GM12873 (cell line): ENCODE measurements around the gene PTTG1IP.

Experiments used
- CTCF ChIP-seq: IDR thresholded peaks from 2 replicates; pipeline ENCODE4 v1.5.1; 2012; ENCODE audit warnings: low read depth, mild to moderate bottlenecking, moderate library complexity, low read length, control low read depth; ENCODE audit not compliant: insufficient read depth; ENCODE audit errors: missing control alignments

Gene PTTG1IP

DNA sequence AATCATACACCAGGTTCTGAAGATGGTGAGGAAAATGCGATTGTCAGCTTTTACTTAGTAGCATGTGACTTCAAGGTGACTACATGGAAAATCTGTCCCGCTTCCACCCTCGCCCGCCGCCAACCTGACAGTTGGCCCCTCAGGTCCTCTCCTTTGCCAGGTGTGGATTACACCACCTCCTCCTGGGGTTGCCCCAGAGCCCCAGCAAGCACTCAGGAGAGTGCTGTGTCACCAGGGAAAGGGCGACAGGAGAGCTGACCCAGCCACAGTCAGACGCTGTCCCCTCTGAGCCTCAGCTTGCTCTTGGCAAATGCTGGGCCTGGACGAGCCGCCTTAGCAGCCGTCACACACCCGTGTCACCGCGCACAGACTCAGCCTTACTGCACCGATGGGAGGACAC is 17.9 kb downstream of the PTTG1IP start:
- TF ChIP-seq CTCF, result no peak

DNA sequence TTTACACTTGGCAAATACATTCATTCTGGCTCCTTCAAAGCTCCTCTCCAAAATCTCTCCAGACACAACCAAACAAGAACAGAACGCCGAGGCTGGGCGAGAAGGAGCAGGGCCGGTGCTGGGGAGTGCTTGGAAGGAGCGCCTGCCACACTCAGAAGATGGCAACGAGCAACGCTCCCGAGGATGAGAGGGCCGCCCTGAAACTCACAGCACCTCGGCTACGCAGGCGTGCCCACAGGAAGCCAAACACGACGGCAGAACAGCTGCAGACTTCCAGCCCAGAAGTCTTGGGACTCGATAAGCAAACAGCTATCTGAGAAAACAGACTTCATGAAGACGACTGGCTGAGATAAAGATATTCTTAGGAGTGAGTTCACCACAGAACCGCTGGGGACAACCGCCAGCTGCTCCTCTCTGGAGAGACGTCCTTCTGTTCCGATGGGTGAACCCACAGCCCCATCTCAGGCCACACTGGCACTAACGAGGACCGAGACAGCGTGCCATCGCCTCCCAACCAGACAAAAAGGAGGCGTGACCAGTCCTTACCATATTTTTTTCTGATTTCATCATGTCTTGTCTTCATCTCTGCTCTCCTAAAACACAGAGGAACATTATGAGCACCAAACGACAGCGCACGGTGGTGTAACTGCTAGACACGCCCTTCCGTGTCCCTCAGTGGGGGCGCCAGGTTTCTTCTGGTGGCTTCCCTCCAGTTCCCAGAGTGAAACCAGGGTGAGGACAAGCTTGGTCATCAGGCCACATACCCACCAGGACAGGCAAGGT is 18.6 kb downstream of the PTTG1IP start:
- TF ChIP-seq CTCF, result no peak

GRCh38 chr21:44854391-44854663 is 19.2 kb downstream of the PTTG1IP start:
- no peak for TF ChIP-seq CTCF

- TF ChIP-seq CTCF, result no peak
These were observed 19.7 kb downstream of the PTTG1IP start for GRCh38 chr21:44853601-44854390.

GRCh38 chr21:44850905-44851657 is 22.4 kb downstream of the PTTG1IP start:
- TF ChIP-seq CTCF, result no peak

DNA sequence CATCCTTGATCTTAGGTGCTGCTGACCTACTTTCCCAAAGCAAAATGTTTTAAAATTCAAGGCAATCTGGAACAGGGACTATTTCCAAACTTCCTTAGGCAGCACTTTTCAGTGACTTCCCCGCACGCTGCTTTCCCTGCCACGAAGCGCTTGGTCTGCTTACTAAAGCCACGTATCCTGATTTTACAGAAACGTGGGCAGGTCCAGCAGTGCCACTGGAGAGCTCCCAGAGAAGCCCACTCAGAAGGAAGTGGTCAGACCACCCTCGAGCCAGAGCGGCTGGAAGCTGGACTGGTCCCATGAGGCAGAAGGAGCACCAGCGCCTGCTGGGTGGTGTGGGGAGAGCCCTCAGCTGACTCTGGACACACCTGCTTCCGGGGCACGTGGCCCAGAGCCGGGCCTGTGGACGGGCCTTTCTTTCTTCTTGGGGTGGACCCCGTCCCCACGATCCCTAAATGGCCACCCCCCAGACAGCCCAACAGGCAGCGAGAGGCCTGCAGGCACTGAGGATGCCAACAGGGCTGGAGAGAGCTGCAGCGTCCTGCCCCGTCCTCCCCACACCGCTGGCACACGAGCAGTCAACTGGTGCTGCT is 23.2 kb downstream of the PTTG1IP start:
- no peak for TF ChIP-seq CTCF
